HCT116 (cell line): Measurements from ENCODE around the gene CNTN4. TPM values are rescaled to one million over a fixed set of nuclear protein-coding genes. Genes with fewer than 3 reads are reported as not detected.

Source experiments
- ATAC-seq: fragments of 200-7000 bp; cut with Tn5 transposase; 2 replicates; pipeline ENCODE4 v1.9.1; 2020; ENCODE audit warnings: mild to moderate bottlenecking, moderate library complexity
- BruUV-seq: library from RNA; stranded (reverse); fragments of 400-500 nt; replicated peaks from 2 replicates; lab custom pipeline; 2021; lab: Mats Ljungman, UMichigan
- CTCF ChIA-PET: fragments of 300-600 bp; sonication (Branson Sonifier 250); formaldehyde crosslinking; loops from one replicate; lab custom pipeline; 2021; ENCODE audit warnings: antibody characterized with exemption; lab: Charles Lee
- POLR2A ChIA-PET: fragments of 300-600, 350-600 bp; sonication (Branson Sonifier 250); formaldehyde crosslinking; loops from one replicate; lab custom pipeline; 2021; ENCODE audit warnings: antibody characterized with exemption; lab: Charles Lee
- RAD21 ChIA-PET, 2 experiments: fragments of 300-600 bp; sonication (Branson Sonifier 250); formaldehyde crosslinking; loops; one replicate each; lab custom pipeline; 2023; ENCODE audit warnings: low total read pairs in 2 of 2; ENCODE audit not compliant: uncharacterized antibody in 2 of 2, unreplicated experiment in 2 of 2, low non-redundant PET in 1 of 2; lab: Charles Lee
- DNase-seq: peaks from one replicate; pipeline ENCODE4 v3.0.0-alpha.2; 2010; ENCODE audit warnings: low read depth, low spot score
- H2AFZ ChIP-seq: fragments of 200-600 bp; shearing (Covaris generic), sonication (generic); 2 replicates; pipeline ENCODE4 v1.6.1; 2017; ENCODE audit warnings: low read depth, mixed run types, mixed read lengths, antibody characterized with exemption, low read length; ENCODE audit not compliant: poor library complexity, severe bottlenecking
- H3K27ac ChIP-seq: 2 replicates; pipeline ENCODE4 v1.5.1; 2012; ENCODE audit warnings: low read depth, low read length
- H3K27me3 ChIP-seq: fragments of 200-600 bp; sonication (generic); 2 replicates; pipeline ENCODE4 v1.6.1; 2016; ENCODE audit warnings: mixed run types, low read length, mixed read lengths; ENCODE audit not compliant: insufficient read depth
- H3K36me3 ChIP-seq, 2 experiments: fragments of 200-500 bp in 1 of 2; fragments of 200-600 bp in 1 of 2; sonication (Bioruptor generic) in 1 of 2; sonication (generic) in 1 of 2; 2 replicates each; pipeline versions ENCODE4 v1.5.1 to v1.6.1; 2014 to 2016; ENCODE audit warnings: low read length in 2 of 2, inconsistent platforms in 1 of 2, mixed read lengths in 1 of 2, mixed run types in 1 of 2; ENCODE audit not compliant: insufficient read depth in 2 of 2, control insufficient read depth in 1 of 2
- H3K4me1 ChIP-seq, 2 experiments: fragments of 200-600 bp in 1 of 2; sonication (generic) in 1 of 2; 2 replicates each; pipeline versions ENCODE4 v1.5.1 to v1.6.1; 2012 to 2017; ENCODE audit warnings: low read length in 2 of 2, inconsistent platforms in 1 of 2, mild to moderate bottlenecking in 1 of 2, mixed read lengths in 1 of 2, mixed run types in 1 of 2, moderate library complexity in 1 of 2; ENCODE audit not compliant: insufficient read depth in 2 of 2, control insufficient read depth in 1 of 2
- H3K4me2 ChIP-seq: fragments of 200-600 bp; sonication (generic); 2 replicates; pipeline ENCODE4 v1.6.1; 2017; ENCODE audit warnings: mixed run types, low read length, mixed read lengths
- H3K4me3 ChIP-seq, 2 experiments: fragments of 200-600 bp in 1 of 2; sonication (generic) in 1 of 2; replicated peaks in 1 of 2; 2 replicates each; pipeline ENCODE4 v1.5.1; 2011 to 2016; ENCODE audit warnings: low read length in 2 of 2, control low read depth in 1 of 2, low read depth in 1 of 2, mild to moderate bottlenecking in 1 of 2, mixed read lengths in 1 of 2, mixed run types in 1 of 2
- H3K79me2 ChIP-seq: fragments of 200-600 bp; sonication (generic); 2 replicates; pipeline ENCODE4 v1.6.1; 2017; ENCODE audit warnings: mild to moderate bottlenecking, mixed run types, low read length, moderate library complexity, mixed read lengths; ENCODE audit not compliant: insufficient read depth
- H3K9ac ChIP-seq: fragments of 200-600 bp; sonication (generic); 2 replicates; pipeline ENCODE4 v1.6.1; 2016; ENCODE audit warnings: low read length, mixed read lengths
- H3K9me2 ChIP-seq: fragments of 200-600 bp; sonication (generic), shearing (Covaris generic); 2 replicates; pipeline ENCODE4 v1.6.1; 2017; ENCODE audit warnings: mixed run types, mild to moderate bottlenecking, moderate library complexity; ENCODE audit not compliant: insufficient read depth
- H3K9me3 ChIP-seq, 2 experiments: fragments of 200-500 bp in 1 of 2; fragments of 200-600 bp in 1 of 2; sonication (Bioruptor generic) in 1 of 2; sonication (generic) in 1 of 2; 2 replicates each; pipeline ENCODE4 v1.6.1; 2014 to 2017; ENCODE audit warnings: low read length in 2 of 2, mixed read lengths in 2 of 2, inconsistent platforms in 1 of 2, low read depth in 1 of 2, mild to moderate bottlenecking in 1 of 2, mixed run types in 1 of 2, moderate library complexity in 1 of 2; ENCODE audit not compliant: control insufficient read depth in 1 of 2, insufficient read depth in 1 of 2
- H4K20me1 ChIP-seq: fragments of 200-600 bp; sonication (generic), shearing (Covaris generic); 2 replicates; pipeline ENCODE4 v1.6.1; 2017; ENCODE audit warnings: mixed run types, mild to moderate bottlenecking, moderate library complexity; ENCODE audit not compliant: insufficient read depth
- CBX3 ChIP-seq: IDR thresholded peaks from 2 replicates; pipeline ENCODE4 v1.6.1; 2012; ENCODE audit warnings: low read depth
- CTCF ChIP-seq, 3 experiments: fragments of 200-600 bp in 1 of 3; sonication (generic) in 1 of 3; IDR thresholded peaks in 2 of 3; conservative IDR thresholded peaks in 1 of 3; 2 replicates each; pipeline ENCODE4 v1.5.1; 2012 to 2017; ENCODE audit warnings: low read depth in 2 of 3, low read length in 2 of 3, antibody characterized with exemption in 1 of 3, borderline replicate concordance in 1 of 3, control low read depth in 1 of 3, mild to moderate bottlenecking in 1 of 3, mixed read lengths in 1 of 3, mixed run types in 1 of 3, moderate library complexity in 1 of 3; ENCODE audit not compliant: insufficient read depth in 1 of 3
- EZH2phosphoT487 ChIP-seq: fragments of 200-600 bp; IDR thresholded peaks from 2 replicates; pipeline ENCODE4 v1.6.1; 2018; ENCODE audit warnings: antibody characterized with exemption, borderline replicate concordance
- SP1 ChIP-seq: IDR thresholded peaks from 2 replicates; pipeline ENCODE4 v1.6.1; 2012; ENCODE audit warnings: low read depth
- ZFX ChIP-seq: fragments of 450-650 bp; IDR thresholded peaks from 2 replicates; pipeline ENCODE4 v1.6.1; 2017
- intact Hi-C: fragments of 100-400 bp; cut with micrococcal nuclease; formaldehyde crosslinking; loops from 2 replicates; pipeline ENCODE4 v1.10.0; 2022
- total RNA-seq: library from RNA; stranded (reverse); gene quantifications from one replicate; pipeline ENCODE4 v1.2.1, GENCODE V29; 2021; ENCODE audit not compliant: unreplicated experiment

Gene CNTN4
- total RNA-seq, 1 experiment from 2014 or later, result not detected

DNA sequence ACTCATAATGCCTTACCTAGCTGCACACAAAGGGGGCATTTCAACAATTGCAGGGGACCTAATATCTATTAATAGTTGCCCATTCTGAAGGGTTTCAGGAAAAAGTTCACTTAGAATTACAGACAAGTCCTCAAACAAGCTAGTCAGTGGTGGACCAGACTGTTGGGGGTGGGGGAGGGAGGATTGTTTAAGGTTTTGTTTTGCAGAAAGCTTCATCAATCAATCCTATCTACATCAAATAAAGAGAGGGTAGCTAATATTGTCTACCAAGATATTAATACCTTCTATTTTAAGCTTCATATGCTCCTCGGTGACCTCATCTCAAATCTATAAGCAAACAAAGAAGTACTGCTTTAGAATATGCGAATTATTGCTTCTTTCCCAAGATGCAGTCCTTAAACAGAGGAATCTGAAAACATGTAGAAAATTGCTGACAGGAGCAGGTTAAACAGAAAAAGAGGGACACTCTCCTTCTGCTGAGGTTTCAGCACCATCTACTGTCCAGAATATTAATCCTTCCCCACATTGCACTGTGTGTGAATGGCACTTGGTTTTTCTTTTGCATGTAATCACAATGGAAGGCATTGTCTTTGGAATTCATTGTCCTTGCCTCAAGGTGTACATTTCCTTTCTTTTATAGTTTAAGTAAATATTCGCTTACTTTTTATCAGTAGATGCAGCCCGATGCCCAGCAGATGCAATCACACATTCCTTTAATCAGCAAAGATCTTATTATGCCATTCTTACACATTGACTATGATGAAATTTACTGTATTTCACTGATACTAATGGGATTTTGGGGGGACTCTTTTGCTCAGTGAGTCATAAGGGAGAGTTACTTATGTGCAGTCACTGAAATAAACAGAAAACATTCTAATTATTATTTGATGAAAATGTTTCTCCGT, 916.8 kb downstream of the CNTN4 start (continued):
- no peak for TF ChIP-seq EZH2phosphoT487
- TF ChIP-seq CTCF (IDR thresholded peaks at IDR 0.05 in 2 of 3, conservative IDR thresholded peaks at IDR 0.05 in 1 of 3; ENCODE audit: borderline replicate concordance in 1 of 3, insufficient read depth in 1 of 3, low read depth in 2 of 3, low read length in 2 of 3), result peak in 2 of 3 experiments; percentile 13 to 51; a peak in 3 of 6 replicates
- TF ChIP-seq SP1, result no peak
- no peak for TF ChIP-seq ZFX

DNA sequence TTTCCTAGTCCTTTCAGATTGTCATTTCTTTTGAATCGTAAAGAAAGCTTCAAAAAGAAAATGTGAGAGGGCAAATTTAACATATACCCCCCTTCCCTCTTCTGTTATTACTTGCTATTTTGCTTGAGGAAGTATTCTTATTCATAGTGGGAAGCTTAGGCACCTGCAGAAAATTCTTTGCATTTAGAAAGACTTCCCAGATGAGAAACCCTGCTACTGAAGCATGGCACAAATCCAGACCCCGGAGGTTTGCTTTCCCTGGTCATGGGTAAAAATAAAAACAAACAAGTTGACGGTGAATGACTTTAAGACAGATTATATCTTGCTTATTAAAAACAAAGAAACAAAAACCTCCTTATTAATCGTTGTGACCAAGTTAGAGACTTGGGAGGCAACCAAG, 917.6 kb downstream of the CNTN4 start:
- H3K4me2 ChIP-seq, result no peak overlapping the region
- no peaks in the 10 kb centered on the region for H3K4me1 ChIP-seq
- BruUV-seq, result no TSS peak
- ATAC-seq (no peak), DNase-seq (no peak)
- peaks cover 5% of the 10 kb centered on the region; the same call in 1 of the 2 replicates for H3K27me3 ChIP-seq
- H3K9ac ChIP-seq, result no peak overlapping the region
- intact Hi-C loops, result no loop called here
- H3K4me3 ChIP-seq, result no peak overlapping the region
- no peaks in the 10 kb centered on the region for H3K9me2 ChIP-seq
- no peaks in the 10 kb centered on the region for H3K79me2 ChIP-seq
- H2AFZ ChIP-seq, result no peak overlapping the region
- ChIA-PET POLR2A (no interaction called here), CTCF (no interaction called here), RAD21 (no interaction called here)
- H3K27ac ChIP-seq, result no peak overlapping the region
- H3K9me3 ChIP-seq, result no peaks in the 10 kb centered on the region
- TF ChIP-seq CBX3, result no peak
- no peaks in the 10 kb centered on the region for H4K20me1 ChIP-seq
- H3K36me3 ChIP-seq, result no peaks in the 10 kb centered on the region
